ENCODE results near the gene IGSF9.

The IGSF9 gene

DNA sequence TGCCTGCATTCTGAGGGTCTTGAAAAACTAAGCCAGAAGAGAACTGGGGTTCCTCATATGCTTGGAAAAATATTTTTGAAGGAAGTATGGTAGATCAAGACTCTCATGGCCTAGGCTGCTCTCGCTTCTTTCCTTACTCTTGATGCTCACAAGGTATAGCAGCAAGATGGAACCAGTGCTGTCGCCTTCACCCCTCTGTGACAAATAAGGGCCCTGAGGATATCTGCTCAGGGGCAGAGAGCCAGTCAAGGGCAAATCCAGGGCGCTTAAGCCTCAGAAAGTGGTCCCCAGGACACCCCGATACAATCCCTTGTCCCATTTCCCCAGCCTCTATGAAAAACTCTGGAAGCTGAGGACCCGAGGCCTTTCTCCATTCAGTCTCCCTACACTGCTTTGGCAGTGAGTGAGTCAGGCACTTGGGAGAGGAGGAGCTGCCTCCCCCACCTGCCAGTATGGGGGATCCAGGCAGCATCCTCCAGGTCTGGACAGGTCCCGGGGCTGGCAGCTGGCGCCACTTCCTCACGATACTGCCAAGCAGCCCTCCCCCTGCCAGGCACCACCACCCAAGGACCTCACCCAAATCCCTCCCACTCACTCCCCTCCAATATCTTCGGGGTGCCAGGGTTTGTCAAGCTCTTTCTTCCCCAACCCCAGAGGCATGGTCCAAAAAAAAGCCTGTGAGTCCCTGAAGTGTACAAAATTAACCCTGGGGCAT lies 1.3 kb downstream of the IGSF9 start:
- H3K36me3 Mint-ChIP-seq: no peaks in the 10 kb centered on the region
- H3K4me3 Mint-ChIP-seq: no peak overlapping the region
- H3K9me3 Mint-ChIP-seq (ENCODE audit: low read depth): no peaks in the 10 kb centered on the region
- peaks cover 11% of the 10 kb centered on the region for H3K27me3 Mint-ChIP-seq
- no peak overlapping the region for H3K27ac Mint-ChIP-seq
- H3K4me1 Mint-ChIP-seq (ENCODE audit: low read depth): peaks cover 5% of the 10 kb centered on the region

DNA sequence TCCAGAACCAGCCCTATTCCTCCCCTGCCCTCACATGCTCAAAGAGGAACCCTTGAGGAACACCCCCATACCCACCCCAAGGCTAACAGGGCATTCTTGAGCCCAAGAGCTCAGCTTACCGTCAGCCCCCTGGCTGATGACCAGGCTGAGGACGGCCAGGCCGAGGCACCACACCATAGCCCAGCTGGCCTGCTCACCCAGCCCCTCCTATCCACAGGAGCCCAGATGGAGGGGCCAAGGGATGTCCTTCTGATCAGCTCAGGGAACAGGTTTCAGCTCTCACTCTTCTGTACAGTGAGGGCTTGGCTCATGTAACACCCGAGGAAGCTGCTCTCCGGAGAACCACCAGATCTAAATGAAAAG lies 2.2 kb downstream of the IGSF9 start:
- H3K4me1 Mint-ChIP-seq (ENCODE audit: low read depth): peaks cover 5% of the 10 kb centered on the region
- H3K36me3 Mint-ChIP-seq: no peaks in the 10 kb centered on the region
- H3K9me3 Mint-ChIP-seq (ENCODE audit: low read depth): no peaks in the 10 kb centered on the region
- no peak overlapping the region for H3K4me3 Mint-ChIP-seq
- H3K27me3 Mint-ChIP-seq: peaks cover 11% of the 10 kb centered on the region
- H3K27ac Mint-ChIP-seq: no peak overlapping the region

GRCh38 chr1:159942632-159943277 lies 2.7 kb downstream of the IGSF9 start:
- Mint-ChIP-seq H3K4me1 (ENCODE audit: low read depth) (peaks cover 5% of the 10 kb centered on the region), H3K27me3 (peaks cover 11% of the 10 kb centered on the region), H3K4me3 (no peak overlapping the region), H3K27ac (no peak overlapping the region), H3K36me3 (no peaks in the 10 kb centered on the region), H3K9me3 (ENCODE audit: low read depth) (no peaks in the 10 kb centered on the region)

- Mint-ChIP-seq H3K27ac (no peak overlapping the region), H3K4me3 (no peak overlapping the region), H3K36me3 (no peaks in the 10 kb centered on the region), H3K27me3 (peaks cover 11% of the 10 kb centered on the region), H3K4me1 (ENCODE audit: low read depth) (peaks cover 5% of the 10 kb centered on the region), H3K9me3 (ENCODE audit: low read depth) (no peaks in the 10 kb centered on the region)
Observed at GRCh38 chr1:159941591-159942560, 3.5 kb downstream of the IGSF9 start.

- no peaks in the 10 kb centered on the region for H3K36me3 Mint-ChIP-seq
- no peak overlapping the region for H3K27ac Mint-ChIP-seq
- peaks cover 10% of the 10 kb centered on the region for H3K4me1 Mint-ChIP-seq (ENCODE audit: low read depth)
- H3K4me3 Mint-ChIP-seq: no peak overlapping the region
- peaks cover 11% of the 10 kb centered on the region for H3K27me3 Mint-ChIP-seq
- H3K9me3 Mint-ChIP-seq (ENCODE audit: low read depth): no peaks in the 10 kb centered on the region
Observed at GRCh38 chr1:159941141-159941540, 4.3 kb downstream of the IGSF9 start.

DNA sequence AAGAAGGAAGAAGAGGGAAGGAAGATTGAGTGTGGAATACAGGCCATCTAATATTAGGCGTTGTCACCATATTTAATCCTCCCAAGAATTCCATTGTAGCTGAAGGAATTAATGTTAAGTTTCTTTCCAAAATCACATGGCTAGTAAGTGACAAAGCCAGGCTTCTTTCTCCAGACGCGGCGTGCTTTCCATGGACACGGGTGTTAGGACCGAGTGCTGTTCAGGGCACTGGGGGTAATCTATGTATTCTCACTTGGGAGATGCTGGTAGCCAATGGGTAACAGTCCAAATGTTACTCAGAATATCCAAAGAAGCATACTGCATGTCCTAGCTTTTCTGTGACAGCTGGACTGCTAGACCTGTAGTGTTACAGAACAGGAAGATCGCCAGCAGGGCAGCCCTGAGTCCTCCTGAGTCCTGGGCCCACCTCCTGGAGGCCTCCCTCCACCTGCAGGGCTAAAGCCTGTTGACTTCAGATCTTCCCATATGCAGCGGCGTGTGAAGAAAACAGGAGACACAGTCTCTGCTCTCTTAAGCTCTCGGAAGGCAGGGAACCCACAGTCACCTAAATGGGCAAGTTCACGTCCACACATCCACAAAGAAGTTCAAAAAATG lies 5.3 kb downstream of the IGSF9 start:
- H3K36me3 Mint-ChIP-seq: no peaks in the 10 kb centered on the region
- peaks cover 9% of the 10 kb centered on the region for H3K27me3 Mint-ChIP-seq
- H3K9me3 Mint-ChIP-seq (ENCODE audit: low read depth): no peaks in the 10 kb centered on the region

GRCh38 chr1:159939678-159940002 lies 5.8 kb downstream of the IGSF9 start:
- Mint-ChIP-seq H3K9me3 (ENCODE audit: low read depth) (no peaks in the 10 kb centered on the region), H3K4me1 (ENCODE audit: low read depth) (peaks cover 5% of the 10 kb centered on the region), H3K36me3 (no peaks in the 10 kb centered on the region), H3K4me3 (no peak overlapping the region), H3K27ac (no peak overlapping the region), H3K27me3 (peaks cover 8% of the 10 kb centered on the region)

More for the DNA sequence above, 5.3 kb downstream of the IGSF9 start:
- Mint-ChIP-seq H3K27ac (no peak overlapping the region), H3K4me1 (ENCODE audit: low read depth) (peaks cover 8% of the 10 kb centered on the region), H3K4me3 (no peak overlapping the region)

DNA sequence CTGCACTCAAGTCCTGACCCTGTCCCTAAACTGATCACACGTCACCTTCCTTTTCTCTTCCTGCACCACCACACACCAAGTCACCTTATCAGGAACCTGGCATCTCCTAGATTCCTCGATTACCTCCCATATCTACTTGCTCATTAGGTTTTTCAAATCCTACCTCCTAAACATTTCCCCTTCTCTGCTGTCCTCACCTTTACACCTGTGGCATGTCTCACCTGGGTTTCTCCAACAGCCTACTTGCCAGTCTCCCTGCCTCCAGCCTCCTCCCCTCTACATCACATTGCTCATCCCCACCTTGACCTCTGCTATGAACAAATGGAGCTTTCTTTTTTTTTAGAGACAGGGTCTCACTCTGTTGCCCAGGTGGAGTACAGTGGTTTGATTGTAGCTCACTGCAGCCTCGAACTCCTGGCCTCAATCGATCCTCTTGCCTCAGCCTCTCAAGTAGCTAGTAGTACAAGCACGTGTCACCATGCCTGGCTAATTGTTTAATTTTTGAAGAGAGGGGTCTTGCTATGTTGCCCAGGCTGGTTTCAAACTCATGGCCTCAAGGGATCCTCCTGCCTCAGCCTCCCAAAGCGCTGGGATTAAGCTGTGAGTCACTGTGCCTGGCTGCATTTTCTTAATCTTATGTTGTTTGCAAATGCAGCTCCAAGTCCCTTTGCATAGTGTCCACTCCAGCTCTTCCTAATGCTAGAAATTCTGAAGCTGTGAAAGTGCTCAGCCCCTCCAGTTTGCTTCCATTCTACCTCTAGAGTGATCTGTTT lies 6.3 kb downstream of the IGSF9 start:
- H3K27ac Mint-ChIP-seq: no peak overlapping the region
- no peaks in the 10 kb centered on the region for H3K9me3 Mint-ChIP-seq (ENCODE audit: low read depth)
- no peaks in the 10 kb centered on the region for H3K36me3 Mint-ChIP-seq
- H3K4me1 Mint-ChIP-seq (ENCODE audit: low read depth): peaks cover 5% of the 10 kb centered on the region
- no peak overlapping the region for H3K4me3 Mint-ChIP-seq
- H3K27me3 Mint-ChIP-seq: peaks cover 8% of the 10 kb centered on the region

DNA sequence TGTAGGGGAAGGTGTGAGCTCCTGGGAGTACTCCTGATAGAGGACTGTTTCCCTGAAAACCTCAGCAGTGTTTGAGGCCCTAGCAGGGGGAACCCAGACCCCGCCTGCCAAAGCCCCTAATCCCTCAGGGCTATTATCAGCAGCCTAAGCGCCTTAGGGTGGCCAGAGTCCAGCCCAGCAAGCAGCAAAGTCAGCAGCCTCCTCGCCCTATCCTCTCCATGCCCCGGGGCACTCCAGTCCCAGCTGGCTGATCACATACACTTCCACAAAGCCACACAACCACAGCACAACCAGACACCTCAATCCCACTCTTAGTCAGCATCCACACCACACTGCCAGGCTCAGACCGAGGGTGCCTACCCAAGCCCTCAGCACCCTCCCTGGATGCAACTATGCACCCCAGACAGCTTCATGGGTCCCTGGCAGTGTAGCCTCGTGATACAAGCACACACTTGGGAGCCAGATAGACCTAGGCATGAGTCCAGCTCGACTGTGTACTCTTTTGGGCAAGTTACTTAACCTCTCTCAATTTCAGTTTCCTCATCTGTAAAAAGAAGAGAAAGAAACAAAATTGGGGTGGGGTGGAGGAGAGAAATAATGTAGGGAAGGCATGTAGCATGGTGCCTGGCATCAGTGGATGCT lies 7.1 kb downstream of the IGSF9 start:
- H3K4me1 Mint-ChIP-seq (ENCODE audit: low read depth): peaks cover 5% of the 10 kb centered on the region
- no peak overlapping the region for H3K4me3 Mint-ChIP-seq
- peaks cover 8% of the 10 kb centered on the region for H3K27me3 Mint-ChIP-seq
- H3K36me3 Mint-ChIP-seq: no peaks in the 10 kb centered on the region
- no peak overlapping the region for H3K27ac Mint-ChIP-seq
- H3K9me3 Mint-ChIP-seq (ENCODE audit: low read depth): no peaks in the 10 kb centered on the region

DNA sequence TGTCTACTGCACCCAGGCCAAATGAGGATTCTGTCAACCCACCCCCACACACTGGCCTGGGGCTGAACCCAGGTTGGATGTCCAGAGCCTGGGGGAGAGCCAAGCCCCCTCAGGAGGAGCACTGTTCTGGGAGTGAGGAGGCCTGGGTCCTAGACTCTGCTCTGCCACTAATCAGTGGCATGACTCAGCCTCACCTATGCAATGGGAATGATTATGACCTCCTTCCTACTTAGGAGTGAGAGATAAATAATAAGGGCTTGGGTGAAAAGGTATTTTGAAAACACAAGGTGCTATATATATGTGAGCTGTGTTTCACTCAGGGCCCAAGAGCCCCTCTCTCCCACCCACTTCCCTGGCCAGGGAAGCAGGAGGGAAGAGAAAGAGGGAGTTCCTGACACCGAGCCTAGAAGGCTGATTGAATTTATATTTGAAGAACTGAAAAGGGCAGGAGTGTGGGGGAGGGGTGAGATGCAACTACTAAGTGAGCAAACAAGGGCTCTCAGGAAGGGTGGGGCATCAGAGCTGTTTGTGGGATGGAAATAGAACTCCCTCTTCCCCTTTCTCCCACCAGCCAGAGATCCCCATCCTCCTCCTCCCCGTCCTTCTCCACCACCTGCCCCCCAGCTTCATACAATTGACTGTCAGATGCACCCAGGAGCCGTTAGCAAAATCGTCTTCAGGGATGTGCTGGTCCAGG lies 8.2 kb downstream of the IGSF9 start:
- Mint-ChIP-seq H3K4me3 (no peak overlapping the region), H3K36me3 (no peaks in the 10 kb centered on the region), H3K4me1 (ENCODE audit: low read depth) (peaks cover 5% of the 10 kb centered on the region), H3K27me3 (peaks cover 3% of the 10 kb centered on the region), H3K27ac (no peak overlapping the region), H3K9me3 (ENCODE audit: low read depth) (no peaks in the 10 kb centered on the region)

GRCh38 chr1:159936273-159936904 lies 9.0 kb downstream of the IGSF9 start:
- Mint-ChIP-seq H3K4me1 (ENCODE audit: low read depth) (peaks cover 5% of the 10 kb centered on the region), H3K9me3 (ENCODE audit: low read depth) (no peaks in the 10 kb centered on the region), H3K27me3 (peaks cover 3% of the 10 kb centered on the region), H3K36me3 (no peaks in the 10 kb centered on the region), H3K4me3 (no peak overlapping the region), H3K27ac (no peak overlapping the region)

GRCh38 chr1:159935719-159936272 lies 9.6 kb downstream of the IGSF9 start:
- no peaks in the 10 kb centered on the region for H3K27me3 Mint-ChIP-seq
- H3K9me3 Mint-ChIP-seq (ENCODE audit: low read depth): no peaks in the 10 kb centered on the region
- H3K4me3 Mint-ChIP-seq: no peak overlapping the region
- H3K4me1 Mint-ChIP-seq (ENCODE audit: low read depth): peaks cover 5% of the 10 kb centered on the region
- H3K36me3 Mint-ChIP-seq: no peaks in the 10 kb centered on the region
- no peak overlapping the region for H3K27ac Mint-ChIP-seq

GRCh38 chr1:159935305-159935704 lies 10.1 kb downstream of the IGSF9 start:
- no peaks in the 10 kb centered on the region for H3K36me3 Mint-ChIP-seq

More at GRCh38 chr1:159935305-159935704, 10.1 kb downstream of the IGSF9 start:
- Mint-ChIP-seq H3K27me3 (no peaks in the 10 kb centered on the region), H3K27ac (no peak overlapping the region), H3K4me3 (no peak overlapping the region), H3K9me3 (ENCODE audit: low read depth) (no peaks in the 10 kb centered on the region), H3K4me1 (ENCODE audit: low read depth) (peaks cover 5% of the 10 kb centered on the region)
